ENCODE data around the gene CORO2B.

Gene CORO2B

GRCh38 chr15:68694111-68694510 lies 115.3 kb downstream of the CORO2B start:
- Histone ChIP-seq H3K27ac (no peak overlapping the region), H3K27me3 (no peaks in the 10 kb centered on the region), H3K36me3 (no peaks in the 10 kb centered on the region), H3K4me3 (ENCODE audit: low read depth in 1 of 2, low read length in 1 of 2) (no peak overlapping the region), H3K4me1 (ENCODE audit: control insufficient read depth in 1 of 2, insufficient read depth in 1 of 2, low read depth in 1 of 2, low read length in 1 of 2) (peaks cover 7 to 9% of the 10 kb centered on the region in 2 experiments), H3K9me3 (no peaks in the 10 kb centered on the region)
- no peak for TF ChIP-seq CTCF (IDR thresholded peaks at IDR 0.05)

GRCh38 chr15:68695061-68695595 lies 116.3 kb downstream of the CORO2B start:
- no peaks in the 10 kb centered on the region for H3K36me3 ChIP-seq
- H3K27me3 ChIP-seq: no peaks in the 10 kb centered on the region
- no peak overlapping the region for H3K27ac ChIP-seq
- no peak for TF ChIP-seq CTCF (IDR thresholded peaks at IDR 0.05)
- no peak overlapping the region for H3K4me3 ChIP-seq (ENCODE audit: low read depth in 1 of 2, low read length in 1 of 2)
- H3K9me3 ChIP-seq: no peaks in the 10 kb centered on the region
- H3K4me1 ChIP-seq (ENCODE audit: control insufficient read depth in 1 of 2, insufficient read depth in 1 of 2, low read depth in 1 of 2, low read length in 1 of 2): peaks cover 11% of the 10 kb centered on the region in 2 experiments

GRCh38 chr15:68696414-68697363 lies 117.9 kb downstream of the CORO2B start:
- peaks cover 13 to 14% of the 10 kb centered on the region in 2 experiments for H3K4me1 ChIP-seq (ENCODE audit: control insufficient read depth in 1 of 2, insufficient read depth in 1 of 2, low read depth in 1 of 2, low read length in 1 of 2)
- no peak overlapping the region for H3K27ac ChIP-seq
- no peak for TF ChIP-seq CTCF (IDR thresholded peaks at IDR 0.05)
- no peaks in the 10 kb centered on the region for H3K36me3 ChIP-seq
- H3K27me3 ChIP-seq: no peaks in the 10 kb centered on the region
- H3K9me3 ChIP-seq: no peaks in the 10 kb centered on the region
- H3K4me3 ChIP-seq (ENCODE audit: low read depth in 1 of 2, low read length in 1 of 2): no peak overlapping the region

GRCh38 chr15:68697711-68698690 lies 119.2 kb downstream of the CORO2B start:
- Histone ChIP-seq H3K4me1 (ENCODE audit: control insufficient read depth in 1 of 2, insufficient read depth in 1 of 2, low read depth in 1 of 2, low read length in 1 of 2) (peaks cover 17 to 21% of the 10 kb centered on the region in 2 experiments), H3K27me3 (no peaks in the 10 kb centered on the region), H3K27ac (no peak overlapping the region), H3K9me3 (no peaks in the 10 kb centered on the region), H3K36me3 (no peaks in the 10 kb centered on the region), H3K4me3 (ENCODE audit: low read depth in 1 of 2, low read length in 1 of 2) (no peak overlapping the region)
- TF ChIP-seq CTCF (IDR thresholded peaks at IDR 0.05): no peak

GRCh38 chr15:68698708-68699107 lies 119.9 kb downstream of the CORO2B start:
- no peaks in the 10 kb centered on the region for H3K36me3 ChIP-seq

More at GRCh38 chr15:68698708-68699107, 119.9 kb downstream of the CORO2B start:
- Histone ChIP-seq H3K9me3 (no peaks in the 10 kb centered on the region), H3K27ac (no peak overlapping the region), H3K27me3 (no peaks in the 10 kb centered on the region), H3K4me3 (ENCODE audit: low read depth in 1 of 2, low read length in 1 of 2) (no peak overlapping the region), H3K4me1 (ENCODE audit: control insufficient read depth in 1 of 2, insufficient read depth in 1 of 2, low read depth in 1 of 2, low read length in 1 of 2) (peaks cover 21 to 22% of the 10 kb centered on the region in 2 experiments)
- TF ChIP-seq CTCF (IDR thresholded peaks at IDR 0.05): no peak
